Smooth muscle cell (in vitro differentiated cells): ENCODE data around the gene BACE1. TPM values are rescaled to one million over a fixed set of nuclear protein-coding genes. Genes with fewer than 3 reads are reported as not detected.

Source experiments
- DNase-seq: peaks from one replicate; lab custom pipeline; 2025; ENCODE audit not compliant: unreplicated experiment; lab: John Stamatoyannopoulos, UW
- H2AFZ ChIP-seq: fragments of 200-600 bp; sonication (generic); 2 replicates; pipeline ENCODE4 v1.6.0; 2016; ENCODE audit warnings: antibody characterized with exemption, low read depth, mild to moderate bottlenecking
- H3F3A ChIP-seq: fragments of 200-600 bp; sonication (generic); 2 replicates; pipeline ENCODE4 v1.6.0; 2017; ENCODE audit warnings: antibody characterized with exemption, low read depth
- H3K27ac ChIP-seq: fragments of 200-600 bp; sonication (generic); 2 replicates; pipeline ENCODE4 v1.5.1; 2016; ENCODE audit warnings: low read depth, mild to moderate bottlenecking
- H3K27me3 ChIP-seq: fragments of 200-600 bp; sonication (generic); 2 replicates; pipeline ENCODE4 v1.6.1; 2016; ENCODE audit warnings: low read depth, mild to moderate bottlenecking
- H3K36me3 ChIP-seq: fragments of 200-600 bp; sonication (generic); 2 replicates; pipeline ENCODE4 v1.5.1; 2016; ENCODE audit warnings: low read depth
- H3K4me1 ChIP-seq: fragments of 200-600 bp; sonication (generic); 2 replicates; pipeline ENCODE4 v1.5.1; 2016; ENCODE audit warnings: low read depth
- H3K4me2 ChIP-seq: fragments of 200-600 bp; sonication (generic); 2 replicates; pipeline ENCODE4 v1.6.0; 2016; ENCODE audit warnings: mild to moderate bottlenecking
- H3K4me3 ChIP-seq: fragments of 200-600 bp; sonication (generic); 2 replicates; pipeline ENCODE4 v1.5.1; 2016; ENCODE audit warnings: mild to moderate bottlenecking
- H3K79me2 ChIP-seq: fragments of 200-600 bp; sonication (generic); 2 replicates; pipeline ENCODE4 v1.6.0; 2016; ENCODE audit warnings: low read depth, mild to moderate bottlenecking
- H3K9ac ChIP-seq: fragments of 200-600 bp; sonication (generic); 2 replicates; pipeline ENCODE4 v1.6.0; 2016; ENCODE audit warnings: low read depth
- H3K9me3 ChIP-seq: fragments of 200-600 bp; sonication (generic); replicated peaks from 2 replicates; pipeline ENCODE4 v1.5.1; 2016; ENCODE audit warnings: low read depth
- H4K20me1 ChIP-seq: fragments of 200-600 bp; sonication (generic); 2 replicates; pipeline ENCODE4 v1.6.0; 2016; ENCODE audit warnings: low read depth
- CTCF ChIP-seq: fragments of 200-600 bp; sonication (generic); IDR thresholded peaks from 2 replicates; pipeline ENCODE4 v1.5.1; 2017; ENCODE audit warnings: borderline replicate concordance, mild to moderate bottlenecking, antibody characterized with exemption; ENCODE audit not compliant: insufficient read depth, poor library complexity, severe bottlenecking
- WGBS: methylation state at CpG from one replicate; pipeline ENCODE4 v1.1.7; 2016; ENCODE audit warnings: low lambda C conversion rate; 5-methylcytosine and 5-hydroxymethylcytosine counted together
- polyA plus RNA-seq: library from polyadenylated mRNA; unstranded; fragments of >200 nt; fragmentation: Nextera tagmentation; extraction: Ambion mirVana; gene quantifications from 2 replicates; pipeline ENCODE4 v1.2.1, GENCODE V29; 2016
- total RNA-seq: library from RNA; depleted of rRNA; stranded (reverse); fragments of >200 nt; gene quantifications from 2 replicates; pipeline ENCODE4 v1.2.3, GENCODE V29; 2014

The BACE1 gene
- total and polyA plus RNA-seq, 2 experiments from 2014 or later = 17.5 to 32.4 TPM

GRCh38 chr11:117287668-117288067 lies 28.4 kb downstream of the BACE1 start:
- no peak for DNase-seq
- H3F3A ChIP-seq = no peaks in the 10 kb centered on the region
- no peak overlapping the region for H3K4me3 ChIP-seq
- H3K9me3 ChIP-seq = no peaks in the 10 kb centered on the region
- H3K27me3 ChIP-seq = no peaks in the 10 kb centered on the region
- H3K9ac ChIP-seq = no peak overlapping the region
- no peak overlapping the region for H3K4me2 ChIP-seq
- H3K4me1 ChIP-seq = no peaks in the 10 kb centered on the region
- 88% methylated on average over 3 of the region's 3 CpGs for WGBS
- H3K79me2 ChIP-seq = no peaks in the 10 kb centered on the region
- H2AFZ ChIP-seq = no peak overlapping the region
- H3K36me3 ChIP-seq = peaks cover 8% of the 10 kb centered on the region
- TF ChIP-seq CTCF = no peak
- H4K20me1 ChIP-seq = no peaks in the 10 kb centered on the region
- no peak overlapping the region for H3K27ac ChIP-seq

GRCh38 chr11:117286588-117286987 lies 29.5 kb downstream of the BACE1 start:
- DNase-seq = no peak
- H3K4me1 ChIP-seq = no peaks in the 10 kb centered on the region
- H3K36me3 ChIP-seq = peaks cover 8% of the 10 kb centered on the region
- no peaks in the 10 kb centered on the region for H3K27me3 ChIP-seq
- no peak overlapping the region for H3K4me2 ChIP-seq
- no peak overlapping the region for H3K27ac ChIP-seq
- H3K9me3 ChIP-seq = no peaks in the 10 kb centered on the region
- no peak overlapping the region for H3K4me3 ChIP-seq
- no peak overlapping the region for H3K9ac ChIP-seq
- no peaks in the 10 kb centered on the region for H3K79me2 ChIP-seq
- TF ChIP-seq CTCF = no peak
- WGBS = 98% methylated on average over 2 of the region's 2 CpGs
- H2AFZ ChIP-seq = no peak overlapping the region
- H3F3A ChIP-seq = no peaks in the 10 kb centered on the region
- no peaks in the 10 kb centered on the region for H4K20me1 ChIP-seq

- H3F3A ChIP-seq = peaks cover 6% of the 10 kb centered on the region
- no peaks in the 10 kb centered on the region for H3K79me2 ChIP-seq
- no peaks in the 10 kb centered on the region for H3K27me3 ChIP-seq
- TF ChIP-seq CTCF = no peak
- DNase-seq = no peak
- WGBS = 98% methylated on average over 2 of the region's 2 CpGs
- no peak overlapping the region for H3K4me2 ChIP-seq
- H3K36me3 ChIP-seq = peaks cover 1% of the 10 kb centered on the region
- H3K9me3 ChIP-seq = no peaks in the 10 kb centered on the region
- no peak overlapping the region for H2AFZ ChIP-seq
- H3K4me1 ChIP-seq = peaks cover 5% of the 10 kb centered on the region
- no peak overlapping the region for H3K27ac ChIP-seq
- H3K4me3 ChIP-seq = no peak overlapping the region
- no peak overlapping the region for H3K9ac ChIP-seq
- H4K20me1 ChIP-seq = no peaks in the 10 kb centered on the region
Measured at GRCh38 chr11:117284053-117284452, 32.0 kb downstream of the BACE1 start.

- no peaks in the 10 kb centered on the region for H3K27me3 ChIP-seq
- no peaks in the 10 kb centered on the region for H4K20me1 ChIP-seq
- no peaks in the 10 kb centered on the region for H3K79me2 ChIP-seq
- H3K4me1 ChIP-seq = peaks cover 12% of the 10 kb centered on the region
- H3F3A ChIP-seq = peaks cover 16% of the 10 kb centered on the region
- no peak for DNase-seq
- no peak overlapping the region for H3K27ac ChIP-seq
- H2AFZ ChIP-seq = no peak overlapping the region
- H3K9me3 ChIP-seq = no peaks in the 10 kb centered on the region
- H3K36me3 ChIP-seq = no peaks in the 10 kb centered on the region
- WGBS = 98% methylated on average over 3 of the region's 3 CpGs
- no peak overlapping the region for H3K9ac ChIP-seq
- TF ChIP-seq CTCF = no peak
- H3K4me2 ChIP-seq = no peak overlapping the region
- no peak overlapping the region for H3K4me3 ChIP-seq
Measured at GRCh38 chr11:117282956-117283355, 33.1 kb downstream of the BACE1 start.
